Mesenchymal stem cell (in vitro differentiated cells and primary cell): ENCODE data around the gene GCSAML.

Experiments
- DNase-seq: peaks from one replicate; pipeline ENCODE4 v3.0.0-alpha.2; 2013
- H2AFZ ChIP-seq: one replicate; pipeline ENCODE4 v1.6.1; 2013; ENCODE audit warnings: low read depth, mild to moderate bottlenecking, control low read depth, inconsistent platforms, low read length, moderate library complexity
- H2AK5ac ChIP-seq: 2 replicates; pipeline ENCODE4 v1.6.1; 2013; ENCODE audit warnings: low read length, moderate library complexity, mild to moderate bottlenecking, inconsistent platforms; ENCODE audit not compliant: severe bottlenecking
- H2BK120ac ChIP-seq: one replicate; pipeline ENCODE4 v1.6.1; 2013; ENCODE audit warnings: low read depth, mild to moderate bottlenecking, inconsistent platforms, low read length, moderate library complexity
- H2BK12ac ChIP-seq, 2 experiments: one replicate each; pipeline ENCODE4 v1.6.1; 2013; ENCODE audit warnings: inconsistent platforms in 2 of 2, low read length in 2 of 2, mild to moderate bottlenecking in 2 of 2, moderate library complexity in 2 of 2, control low read depth in 1 of 2
- H2BK15ac ChIP-seq: one replicate; pipeline ENCODE4 v1.6.1; 2013; ENCODE audit warnings: mild to moderate bottlenecking, low read depth, inconsistent platforms; ENCODE audit not compliant: poor library complexity, severe bottlenecking
- H2BK5ac ChIP-seq: 2 replicates; pipeline ENCODE4 v1.6.1; 2013; ENCODE audit warnings: low read depth, mild to moderate bottlenecking, low read length, control low read depth, inconsistent platforms; ENCODE audit not compliant: poor library complexity, severe bottlenecking
- H3K14ac ChIP-seq, 2 experiments: one replicate each; pipeline ENCODE4 v1.6.1; 2013; ENCODE audit warnings: inconsistent platforms in 2 of 2, low read length in 2 of 2, control low read depth in 1 of 2, mild to moderate bottlenecking in 1 of 2, moderate library complexity in 1 of 2
- H3K18ac ChIP-seq, 2 experiments: one replicate each; pipeline ENCODE4 v1.6.1; 2013; ENCODE audit warnings: inconsistent platforms in 2 of 2, low read length in 2 of 2, control low read depth in 1 of 2, low read depth in 1 of 2, mild to moderate bottlenecking in 1 of 2
- H3K23ac ChIP-seq, 2 experiments: one replicate each; pipeline ENCODE4 v1.6.1; 2013; ENCODE audit warnings: inconsistent platforms in 2 of 2, low read length in 2 of 2, mild to moderate bottlenecking in 2 of 2, moderate library complexity in 2 of 2, control low read depth in 1 of 2
- H3K27ac ChIP-seq: 2 replicates; pipeline ENCODE4 v1.5.1; 2013; ENCODE audit warnings: mild to moderate bottlenecking, moderate library complexity, low read length, control low read depth, inconsistent platforms; ENCODE audit not compliant: poor library complexity, severe bottlenecking
- H3K27me3 ChIP-seq, 2 experiments: 2 replicates each; pipeline versions ENCODE4 v1.6.1 to v1.7.0; 2013; ENCODE audit warnings: low read length in 2 of 2, mild to moderate bottlenecking in 2 of 2, moderate library complexity in 2 of 2, control low read depth in 1 of 2, inconsistent platforms in 1 of 2; ENCODE audit not compliant: control insufficient read depth in 1 of 2, insufficient read depth in 1 of 2
- H3K36me3 ChIP-seq, 2 experiments: 2 replicates each; pipeline versions ENCODE4 v1.6.1 to v1.7.0; 2013; ENCODE audit warnings: low read length in 2 of 2, control low read depth in 1 of 2, inconsistent platforms in 1 of 2, low read depth in 1 of 2, mild to moderate bottlenecking in 1 of 2; ENCODE audit not compliant: insufficient read depth in 2 of 2, control insufficient read depth in 1 of 2
- H3K4ac ChIP-seq, 2 experiments: one replicate each; pipeline ENCODE4 v1.6.1; 2013; ENCODE audit warnings: inconsistent platforms in 2 of 2, low read length in 2 of 2, mild to moderate bottlenecking in 2 of 2, moderate library complexity in 2 of 2, control low read depth in 1 of 2, low read depth in 1 of 2
- H3K4me1 ChIP-seq: 2 replicates; pipeline ENCODE4 v1.6.1; 2013; ENCODE audit warnings: low read depth, low read length, control low read depth; ENCODE audit not compliant: control insufficient read depth, insufficient read depth
- H3K4me2 ChIP-seq: 2 replicates; pipeline ENCODE4 v1.6.1; 2013; ENCODE audit warnings: low read length, mild to moderate bottlenecking, inconsistent platforms; ENCODE audit not compliant: poor library complexity, severe bottlenecking
- H3K4me3 ChIP-seq, 2 experiments: 2 replicates each; pipeline versions ENCODE4 v1.5.1 to v1.7.0; 2013; ENCODE audit warnings: low read length in 2 of 2, mild to moderate bottlenecking in 2 of 2, control low read depth in 1 of 2, low read depth in 1 of 2; ENCODE audit not compliant: insufficient read depth in 1 of 2
- H3K79me1 ChIP-seq: replicated peaks from 2 replicates; pipeline ENCODE4 v1.6.1; 2013; ENCODE audit warnings: mild to moderate bottlenecking, control low read depth, low read length, inconsistent platforms; ENCODE audit not compliant: poor library complexity, severe bottlenecking
- H3K9ac ChIP-seq: 2 replicates; pipeline ENCODE4 v1.7.0; 2013; ENCODE audit warnings: mild to moderate bottlenecking, low read length, moderate library complexity
- H3K9me3 ChIP-seq: 2 replicates; pipeline ENCODE4 v1.7.0; 2013; ENCODE audit warnings: mild to moderate bottlenecking, low read length; ENCODE audit not compliant: control insufficient read depth
- H4K8ac ChIP-seq: one replicate; pipeline ENCODE4 v1.6.1; 2013; ENCODE audit warnings: inconsistent platforms, mild to moderate bottlenecking, low read length, moderate library complexity
- H4K91ac ChIP-seq: one replicate; pipeline ENCODE4 v1.6.1; 2013; ENCODE audit warnings: mild to moderate bottlenecking, low read length, inconsistent platforms
- WGBS: methylation state at CpG from one replicate; pipeline ENCODE4 v1.1.7; 2013; ENCODE audit warnings: mixed read lengths; 5-methylcytosine and 5-hydroxymethylcytosine counted together

Gene GCSAML

GRCh38 chr1:247548092-247548491 lies 842 bp upstream of the GCSAML start:
- H2BK5ac ChIP-seq = no peak overlapping the region
- no peak overlapping the region for H3K27ac ChIP-seq
- H3K79me1 ChIP-seq = no peaks in the 10 kb centered on the region
- 87% methylated on average over 5 of the region's 5 CpGs for WGBS
- DNase-seq = no peak
- no peak overlapping the region for H4K8ac ChIP-seq
- H2AK5ac ChIP-seq = no peak overlapping the region
- no peak overlapping the region for H3K4me2 ChIP-seq
- no peak overlapping the region for H3K14ac ChIP-seq
- no peak overlapping the region for H3K18ac ChIP-seq
- H3K27me3 ChIP-seq = no peaks in the 10 kb centered on the region
- H3K9me3 ChIP-seq = peaks cover 15% of the 10 kb centered on the region
- no peak overlapping the region for H3K4ac ChIP-seq
- no peak overlapping the region for H2BK120ac ChIP-seq
- no peak overlapping the region for H2BK12ac ChIP-seq
- no peak overlapping the region for H3K4me3 ChIP-seq
- H2AFZ ChIP-seq = no peak overlapping the region
- H3K36me3 ChIP-seq = no peaks in the 10 kb centered on the region
- H2BK15ac ChIP-seq = no peak overlapping the region
- no peak overlapping the region for H3K23ac ChIP-seq
- no peak overlapping the region for H3K9ac ChIP-seq
- H3K4me1 ChIP-seq = no peaks in the 10 kb centered on the region
- H4K91ac ChIP-seq = no peak overlapping the region

DNA sequence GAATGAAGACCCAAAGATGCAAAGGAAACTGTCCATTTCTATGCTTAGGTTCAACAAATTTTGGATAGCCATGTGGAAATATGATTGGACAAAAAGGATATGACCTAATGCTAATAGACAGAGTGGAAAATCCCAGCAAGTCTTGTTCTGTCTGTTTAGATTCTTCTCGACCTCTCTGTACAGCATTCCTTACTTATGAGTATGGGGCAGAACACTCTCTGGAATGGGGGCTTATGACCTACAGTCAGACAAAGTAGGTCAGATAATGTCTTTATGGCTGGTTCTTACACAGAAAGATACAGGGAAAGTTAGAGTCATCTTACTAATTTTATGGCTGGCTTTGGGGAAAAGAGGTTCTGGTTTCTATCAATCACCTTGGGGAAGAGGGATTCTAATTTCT lies 2.8 kb downstream of the GCSAML start:
- H4K91ac ChIP-seq = no peak overlapping the region
- no peak overlapping the region for H3K14ac ChIP-seq
- no peak overlapping the region for H3K4me2 ChIP-seq
- no peak overlapping the region for H3K4me3 ChIP-seq
- peak; percentile 76 for DNase-seq
- no peak overlapping the region for H3K23ac ChIP-seq
- 0% methylated on average over 1 of the region's 1 CpG for WGBS
- H3K9me3 ChIP-seq = peaks cover 15% of the 10 kb centered on the region
- H3K9ac ChIP-seq = no peak overlapping the region
- peak overlapping the region; percentile 33 for H3K27ac ChIP-seq
- no peaks in the 10 kb centered on the region for H3K36me3 ChIP-seq
- H2BK120ac ChIP-seq = no peak overlapping the region
- no peak overlapping the region for H2BK5ac ChIP-seq
- no peaks in the 10 kb centered on the region for H3K79me1 ChIP-seq
- no peak overlapping the region for H2AFZ ChIP-seq
- no peak overlapping the region for H4K8ac ChIP-seq
- H2AK5ac ChIP-seq = no peak overlapping the region
- H3K27me3 ChIP-seq = no peaks in the 10 kb centered on the region
- no peaks in the 10 kb centered on the region for H3K4me1 ChIP-seq
- H3K4ac ChIP-seq = no peak overlapping the region
- H2BK12ac ChIP-seq = no peak overlapping the region
- no peak overlapping the region for H3K18ac ChIP-seq
- no peak overlapping the region for H2BK15ac ChIP-seq

- Histone ChIP-seq H3K18ac (no peak overlapping the region), H3K9me3 (peaks cover 11% of the 10 kb centered on the region), H3K9ac (no peak overlapping the region), H3K4me3 (no peak overlapping the region), H3K36me3 (no peaks in the 10 kb centered on the region), H3K79me1 (no peaks in the 10 kb centered on the region), H3K14ac (no peak overlapping the region), H2BK5ac (no peak overlapping the region), H3K27ac (peak overlapping the region; percentile 33), H3K4ac (no peak overlapping the region), H3K4me2 (no peak overlapping the region), H2BK15ac (no peak overlapping the region), H3K4me1 (no peaks in the 10 kb centered on the region), H2AFZ (no peak overlapping the region), H3K27me3 (no peaks in the 10 kb centered on the region), H4K8ac (no peak overlapping the region), H2AK5ac (no peak overlapping the region), H3K23ac (no peak overlapping the region), H2BK12ac (no peak overlapping the region), H2BK120ac (no peak overlapping the region), H4K91ac (no peak overlapping the region)
- DNase-seq = no peak
- WGBS = 29% methylated on average over 1 of the region's 2 CpGs
These were observed 3.3 kb downstream of the GCSAML start for GRCh38 chr1:247552231-247552630.

- no peak overlapping the region for H4K91ac ChIP-seq
- no peak overlapping the region for H2BK15ac ChIP-seq
- no peak overlapping the region for H3K4me2 ChIP-seq
- H3K18ac ChIP-seq = no peak overlapping the region
- WGBS = 49% methylated on average over 2 of the region's 2 CpGs
- no peak overlapping the region for H2BK12ac ChIP-seq
- no peaks in the 10 kb centered on the region for H3K79me1 ChIP-seq
- H3K9ac ChIP-seq = no peak overlapping the region
- no peak overlapping the region for H4K8ac ChIP-seq
- H2BK120ac ChIP-seq = no peak overlapping the region
- H3K9me3 ChIP-seq = no peaks in the 10 kb centered on the region
- no peaks in the 10 kb centered on the region for H3K4me1 ChIP-seq
- no peak overlapping the region for H3K27ac ChIP-seq
- no peak overlapping the region for H3K14ac ChIP-seq
- H3K27me3 ChIP-seq = no peaks in the 10 kb centered on the region
- no peaks in the 10 kb centered on the region for H3K36me3 ChIP-seq
- no peak overlapping the region for H2AK5ac ChIP-seq
- no peak overlapping the region for H2BK5ac ChIP-seq
- no peak overlapping the region for H2AFZ ChIP-seq
- no peak overlapping the region for H3K4me3 ChIP-seq
- DNase-seq = peak; percentile 16
- H3K4ac ChIP-seq = no peak overlapping the region
- H3K23ac ChIP-seq = no peak overlapping the region
These were observed 9.2 kb downstream of the GCSAML start for GRCh38 chr1:247557926-247558674.
